GM19324 (cell line): ENCODE measurements around the gene RIMBP2.

Experiments used
- ATAC-seq: cut with Tn5 transposase; IDR thresholded peaks from one replicate; pipeline ENCODE4 v1.9.1; 2021; ENCODE audit warnings: mild to moderate bottlenecking, moderate library complexity; ENCODE audit not compliant: unreplicated experiment, low FRiP score

Gene RIMBP2

GRCh38 chr12:130685250-130685787 lies 30.8 kb downstream of the RIMBP2 start:
- no peak for ATAC-seq

DNA sequence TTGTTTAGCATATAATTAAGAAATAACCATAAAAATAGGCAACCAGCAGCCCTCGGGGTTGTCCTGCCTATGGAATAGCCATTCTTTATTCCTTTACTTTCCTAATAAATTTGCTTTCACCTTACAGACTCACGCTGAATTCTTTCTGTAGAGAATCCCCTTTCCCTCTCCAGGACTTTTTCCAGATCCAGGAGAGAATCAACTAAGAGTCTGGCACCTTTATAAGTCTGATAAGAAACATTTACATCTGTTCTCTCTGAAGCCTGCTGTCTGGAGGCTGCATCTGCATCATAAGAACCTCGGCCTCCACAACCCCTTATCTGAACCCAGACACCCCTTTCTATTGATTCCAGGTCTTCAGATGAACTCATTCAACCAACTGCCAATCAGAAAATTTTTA lies 32.3 kb downstream of the RIMBP2 start:
- ATAC-seq = no peak

- ATAC-seq = no peak
Observed at GRCh38 chr12:130683080-130683479, 33.0 kb downstream of the RIMBP2 start.

GRCh38 chr12:130680451-130680990 lies 35.6 kb downstream of the RIMBP2 start:
- ATAC-seq = no peak

DNA sequence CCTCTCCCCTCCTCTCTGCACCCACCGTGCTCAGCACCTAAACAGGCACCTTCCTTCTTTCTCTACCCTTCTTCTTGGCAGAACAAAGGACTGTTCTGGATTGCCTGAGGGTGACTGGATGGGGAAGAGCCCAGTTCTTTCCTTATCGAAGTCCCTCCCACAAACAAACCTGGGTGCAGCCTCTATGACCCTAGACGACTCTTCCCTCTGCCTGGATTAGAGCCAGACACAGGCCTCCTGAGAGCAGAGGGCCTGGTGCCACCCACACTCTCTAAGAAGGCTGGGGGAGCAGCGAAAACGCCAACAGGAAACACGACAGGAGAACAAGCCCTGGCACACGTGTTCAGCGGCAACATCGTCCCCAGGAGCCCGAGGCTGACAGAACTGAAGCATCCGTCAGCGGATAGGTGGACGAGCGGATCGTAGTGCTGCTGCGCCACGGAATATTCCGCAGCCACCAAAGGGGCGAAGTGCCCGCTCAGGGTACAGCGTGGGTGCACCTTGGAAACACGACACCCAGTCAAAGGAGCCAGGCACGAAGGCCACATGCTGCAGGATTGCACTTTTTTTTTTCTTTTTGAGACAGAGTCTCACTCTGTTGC lies 38.0 kb downstream of the RIMBP2 start:
- no peak for ATAC-seq

- ATAC-seq = no peak
Observed at GRCh38 chr12:130675791-130676190, 40.3 kb downstream of the RIMBP2 start.

GRCh38 chr12:130675121-130675520 lies 41.0 kb downstream of the RIMBP2 start:
- no peak for ATAC-seq

DNA sequence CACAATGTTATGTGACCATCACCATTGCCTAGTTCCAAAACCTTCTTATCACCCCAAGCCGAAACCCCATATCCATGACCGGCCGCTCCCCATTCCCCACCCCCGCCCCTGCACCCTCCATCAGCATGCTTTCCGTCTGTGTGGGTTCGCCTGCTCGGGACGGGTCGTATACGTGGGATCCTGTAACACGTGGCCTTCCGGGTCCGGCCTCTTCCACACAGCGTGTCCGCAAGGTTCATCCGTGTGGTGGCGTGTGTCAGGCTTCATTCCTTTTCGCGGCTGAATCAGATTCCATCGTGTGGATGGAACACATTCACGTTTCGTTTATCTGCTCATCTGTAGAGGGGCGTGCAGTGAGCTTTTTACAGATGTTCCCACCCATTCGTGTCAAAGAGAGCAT lies 41.4 kb downstream of the RIMBP2 start:
- no peak for ATAC-seq

DNA sequence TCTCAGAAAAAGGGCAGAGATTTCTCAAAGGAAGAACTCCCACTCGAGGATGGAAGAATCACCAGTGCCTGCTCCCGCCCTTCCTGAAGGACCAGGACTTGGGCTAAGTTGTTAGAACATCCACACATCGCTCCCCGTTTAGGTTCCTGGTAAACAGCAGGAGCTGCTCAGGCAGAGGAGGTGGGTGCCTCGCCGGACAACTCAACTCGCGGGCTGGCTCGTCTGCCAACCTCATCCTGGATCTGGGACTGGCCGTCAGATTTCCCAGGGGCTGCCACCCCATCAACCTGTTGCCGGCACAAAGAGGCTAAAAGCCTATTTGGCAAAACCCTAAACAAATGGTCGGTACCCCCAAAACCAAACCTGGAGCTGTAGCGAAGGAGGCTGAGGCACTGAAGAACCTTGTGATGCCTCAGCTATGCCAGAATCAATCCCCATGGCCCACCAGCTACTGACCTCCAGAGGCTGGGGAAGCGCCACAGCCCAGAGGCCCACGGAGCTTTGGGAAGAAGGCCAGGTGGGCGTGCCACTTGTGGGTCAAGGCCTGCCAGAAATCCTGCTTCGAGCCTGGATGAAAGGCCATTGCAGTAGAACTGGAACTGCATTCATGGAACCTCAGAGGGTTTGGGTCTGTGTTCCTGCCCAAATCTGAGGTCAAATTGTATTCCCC lies 42.9 kb downstream of the RIMBP2 start:
- no peak for ATAC-seq

DNA sequence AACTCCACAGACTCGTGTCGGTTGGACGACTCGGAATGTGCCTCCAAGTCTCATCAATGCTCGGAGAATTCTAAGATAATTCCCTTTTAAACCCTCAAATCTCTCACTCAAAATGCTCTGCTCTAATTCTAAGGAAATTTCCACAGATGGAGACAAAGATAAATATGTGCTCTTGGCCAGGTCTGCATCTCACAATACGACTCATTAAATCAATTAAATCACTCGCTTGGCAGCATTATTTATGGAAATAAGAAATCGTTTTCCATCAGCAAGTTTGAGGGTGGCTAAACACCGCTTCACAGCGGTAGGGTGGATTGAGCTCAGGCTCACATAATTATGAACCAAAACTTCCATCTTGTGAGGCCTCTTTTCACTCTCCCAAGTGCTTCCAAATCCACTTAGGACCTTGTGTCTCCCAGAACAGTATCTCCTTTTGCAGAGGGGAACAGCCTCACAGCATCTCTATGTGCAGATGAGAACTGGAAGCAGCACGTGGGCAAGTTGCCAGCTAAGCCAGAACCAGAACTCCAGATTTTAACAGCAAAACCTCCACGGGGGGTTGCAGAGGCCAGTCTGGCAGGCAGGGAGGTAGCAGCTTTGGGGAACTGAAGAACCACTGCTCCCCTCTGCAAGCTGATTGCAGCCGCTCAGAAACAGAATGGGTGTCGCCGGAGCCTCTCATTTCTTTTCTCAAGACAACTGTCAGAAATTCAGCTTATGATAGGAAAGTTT lies 43.8 kb downstream of the RIMBP2 start:
- no peak for ATAC-seq

GRCh38 chr12:130671556-130671955 lies 44.5 kb downstream of the RIMBP2 start:
- no peak for ATAC-seq

- ATAC-seq = no peak
Observed at GRCh38 chr12:130669797-130670196, 46.3 kb downstream of the RIMBP2 start.

DNA sequence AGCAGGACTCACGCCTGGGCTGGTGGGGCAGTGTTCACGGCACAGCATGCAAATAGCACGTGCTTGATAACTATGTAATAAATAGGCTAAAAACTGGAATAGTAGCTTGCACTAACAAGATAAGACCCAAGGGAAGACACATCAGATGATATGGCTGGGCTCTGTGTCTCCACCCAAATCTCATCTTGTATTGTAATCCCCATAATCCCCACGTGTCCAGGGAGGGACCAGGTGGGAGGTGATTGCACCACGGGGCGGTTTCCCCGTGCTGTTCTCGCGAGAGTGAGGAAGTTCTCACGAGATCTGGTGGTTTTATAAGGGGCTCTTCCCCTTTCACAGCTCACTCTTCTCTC lies 46.9 kb downstream of the RIMBP2 start:
- no peak for ATAC-seq

DNA sequence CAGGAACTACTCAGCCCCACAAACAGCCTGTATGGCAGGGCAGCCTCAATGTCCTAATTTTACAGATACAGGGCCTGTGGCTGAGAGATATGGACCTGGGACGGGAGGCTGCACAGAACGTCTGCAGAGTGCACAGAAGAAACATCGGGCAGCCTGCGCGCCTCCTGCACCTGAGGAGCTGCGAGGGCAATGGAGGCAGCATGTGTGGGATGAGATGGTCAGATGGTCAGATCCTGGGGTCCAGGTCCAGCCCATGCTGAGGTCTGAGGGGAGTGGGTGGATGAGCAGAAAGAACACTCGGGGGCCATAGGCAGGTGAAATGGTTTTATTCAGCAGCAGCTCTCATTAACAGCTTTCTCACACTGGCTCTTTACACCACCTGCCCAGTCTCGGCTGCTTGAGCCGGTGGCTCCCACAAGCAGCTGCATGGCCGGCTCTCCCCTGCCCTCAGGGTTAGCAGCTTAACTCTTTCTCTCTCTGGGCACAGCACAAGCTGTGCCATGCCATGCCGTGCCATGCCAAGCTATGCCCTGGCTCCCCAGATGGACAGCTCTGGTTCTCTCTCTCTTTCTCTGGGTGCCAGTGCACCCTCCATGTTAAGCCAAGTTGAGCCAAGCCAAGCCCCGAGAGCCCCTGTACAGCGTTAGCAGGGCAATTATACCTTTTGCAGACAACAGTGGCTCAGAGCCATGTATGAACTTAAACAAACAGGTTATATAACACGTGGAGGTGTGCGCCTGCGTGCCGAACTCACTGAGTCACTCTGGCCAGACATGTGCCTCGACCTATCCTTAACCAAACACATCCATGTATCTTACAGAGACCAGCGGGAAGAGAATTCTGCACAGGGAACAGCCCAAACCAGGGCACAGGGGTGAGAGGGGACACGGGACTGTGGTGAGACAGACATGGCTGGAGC lies 47.6 kb downstream of the RIMBP2 start:
- ATAC-seq = no peak

DNA sequence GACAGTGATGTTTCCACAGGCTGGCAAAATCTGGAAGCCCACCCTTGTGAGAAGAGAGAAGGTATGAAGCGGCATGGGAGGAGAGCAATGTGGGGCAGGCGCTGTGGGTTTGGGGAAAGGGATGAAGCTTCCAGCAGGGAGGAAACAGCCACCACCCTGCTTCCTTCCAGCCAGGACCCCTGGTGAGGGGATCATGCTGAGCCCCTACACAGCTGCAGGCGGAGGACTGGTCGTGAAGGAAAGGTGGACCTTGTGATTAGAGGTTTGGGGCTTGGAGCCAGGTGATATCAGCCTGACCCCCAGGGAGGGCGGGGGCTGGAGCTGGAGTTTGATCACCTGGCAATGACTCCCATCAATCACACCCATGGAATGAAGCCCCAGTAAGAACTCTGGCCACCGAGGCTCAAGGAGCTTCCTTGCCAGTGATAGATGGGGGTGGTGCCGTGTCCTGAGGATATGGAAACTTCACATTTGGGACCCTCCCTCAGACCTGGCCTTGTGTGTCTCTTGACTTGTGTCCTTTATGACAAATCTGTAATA lies 48.6 kb downstream of the RIMBP2 start:
- no peak for ATAC-seq

- ATAC-seq = no peak
Observed at GRCh38 chr12:130666645-130667044, 49.5 kb downstream of the RIMBP2 start.

GRCh38 chr12:130665753-130666152 lies 50.3 kb downstream of the RIMBP2 start:
- no peak for ATAC-seq

GRCh38 chr12:130664772-130665171 lies 51.3 kb downstream of the RIMBP2 start:
- ATAC-seq = no peak

GRCh38 chr12:130664252-130664651 lies 51.8 kb downstream of the RIMBP2 start:
- no peak for ATAC-seq

GRCh38 chr12:130663514-130663913 lies 52.6 kb downstream of the RIMBP2 start:
- ATAC-seq = no peak
